Measurements from ENCODE around the gene LNX1.

LNX1 gene

DNA sequence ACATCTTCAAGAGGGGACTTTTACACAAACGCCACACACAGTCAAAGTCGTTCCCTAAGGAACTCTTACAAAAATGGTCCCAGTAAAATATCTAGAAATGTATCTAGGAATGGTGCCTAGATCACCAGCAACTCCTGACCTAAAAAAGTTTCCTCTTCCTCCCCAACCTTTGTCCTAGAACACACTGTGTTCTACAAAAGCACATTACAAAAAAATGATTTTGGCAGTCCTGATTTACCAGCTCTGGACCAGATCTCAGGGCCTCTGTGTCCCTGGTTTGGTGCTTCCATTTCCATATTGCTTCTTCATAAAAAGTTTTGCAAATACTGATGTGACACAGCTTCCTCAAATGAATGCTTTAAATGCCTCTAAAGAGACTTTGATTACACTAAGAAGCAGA, 55.0 kb downstream of the LNX1 start:
- TF ChIP-seq GLIS3 (CRISPR knock-in tag; IDR thresholded peaks at IDR 0.05), result no peak
- TF ChIP-seq TCF4 (CRISPR knock-in tag; IDR thresholded peaks at IDR 0.05; ENCODE audit: borderline replicate concordance), result no peak
- no peak for TF ChIP-seq BACH2 (CRISPR knock-in tag; IDR thresholded peaks at IDR 0.05; ENCODE audit: borderline replicate concordance)
- no peak for TF ChIP-seq CSDC2 (CRISPR knock-in tag; IDR thresholded peaks at IDR 0.05)
- TF ChIP-seq SNAI2 (CRISPR knock-in tag; IDR thresholded peaks at IDR 0.05), result no peak
- TF ChIP-seq ARNTL (CRISPR knock-in tag; IDR thresholded peaks at IDR 0.05; ENCODE audit: borderline replicate concordance, low read depth), result no peak
- TF ChIP-seq PPARA (CRISPR knock-in tag; IDR thresholded peaks at IDR 0.05; ENCODE audit: borderline replicate concordance), result no peak
- TF ChIP-seq ZFP3 (CRISPR knock-in tag; IDR thresholded peaks at IDR 0.05), result no peak
- no peak for TF ChIP-seq ZNF565 (CRISPR knock-in tag; conservative IDR thresholded peaks at IDR 0.05; ENCODE audit: low read depth)
- no peak for TF ChIP-seq ISL1 (CRISPR knock-in tag; IDR thresholded peaks at IDR 0.05)
- no peak for TF ChIP-seq ZNF70 (CRISPR knock-in tag; IDR thresholded peaks at IDR 0.05)
- TF ChIP-seq RARB (CRISPR knock-in tag; IDR thresholded peaks at IDR 0.05), result no peak
- TF ChIP-seq ZC3H10 (CRISPR knock-in tag; IDR thresholded peaks at IDR 0.05), result no peak
- no peak for TF ChIP-seq ZNF8 (CRISPR knock-in tag; IDR thresholded peaks at IDR 0.05)
- no peak for TF ChIP-seq ESRRG (CRISPR knock-in tag; IDR thresholded peaks at IDR 0.05)
- TF ChIP-seq ZFP30 (CRISPR knock-in tag; IDR thresholded peaks at IDR 0.05), result no peak
- TF ChIP-seq, protein P1, sequence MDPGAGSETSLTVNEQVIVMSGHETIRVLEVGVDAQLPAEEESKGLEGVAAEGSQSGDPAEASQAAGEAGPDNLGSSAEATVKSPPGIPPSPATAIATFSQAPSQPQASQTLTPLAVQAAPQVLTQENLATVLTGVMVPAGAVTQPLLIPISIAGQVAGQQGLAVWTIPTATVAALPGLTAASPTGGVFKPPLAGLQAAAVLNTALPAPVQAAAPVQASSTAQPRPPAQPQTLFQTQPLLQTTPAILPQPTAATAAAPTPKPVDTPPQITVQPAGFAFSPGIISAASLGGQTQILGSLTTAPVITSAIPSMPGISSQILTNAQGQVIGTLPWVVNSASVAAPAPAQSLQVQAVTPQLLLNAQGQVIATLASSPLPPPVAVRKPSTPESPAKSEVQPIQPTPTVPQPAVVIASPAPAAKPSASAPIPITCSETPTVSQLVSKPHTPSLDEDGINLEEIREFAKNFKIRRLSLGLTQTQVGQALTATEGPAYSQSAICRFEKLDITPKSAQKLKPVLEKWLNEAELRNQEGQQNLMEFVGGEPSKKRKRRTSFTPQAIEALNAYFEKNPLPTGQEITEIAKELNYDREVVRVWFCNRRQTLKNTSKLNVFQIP (CRISPR knock-in tag; IDR thresholded peaks at IDR 0.05; ENCODE audit: borderline replicate concordance, low read depth), result no peak
- TF ChIP-seq, protein P2, sequence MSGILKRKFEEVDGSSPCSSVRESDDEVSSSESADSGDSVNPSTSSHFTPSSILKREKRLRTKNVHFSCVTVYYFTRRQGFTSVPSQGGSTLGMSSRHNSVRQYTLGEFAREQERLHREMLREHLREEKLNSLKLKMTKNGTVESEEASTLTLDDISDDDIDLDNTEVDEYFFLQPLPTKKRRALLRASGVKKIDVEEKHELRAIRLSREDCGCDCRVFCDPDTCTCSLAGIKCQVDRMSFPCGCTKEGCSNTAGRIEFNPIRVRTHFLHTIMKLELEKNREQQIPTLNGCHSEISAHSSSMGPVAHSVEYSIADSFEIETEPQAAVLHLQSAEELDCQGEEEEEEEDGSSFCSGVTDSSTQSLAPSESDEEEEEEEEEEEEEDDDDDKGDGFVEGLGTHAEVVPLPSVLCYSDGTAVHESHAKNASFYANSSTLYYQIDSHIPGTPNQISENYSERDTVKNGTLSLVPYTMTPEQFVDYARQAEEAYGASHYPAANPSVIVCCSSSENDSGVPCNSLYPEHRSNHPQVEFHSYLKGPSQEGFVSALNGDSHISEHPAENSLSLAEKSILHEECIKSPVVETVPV (CRISPR knock-in tag; IDR thresholded peaks at IDR 0.05), result no peak
- TF ChIP-seq, protein P3, sequence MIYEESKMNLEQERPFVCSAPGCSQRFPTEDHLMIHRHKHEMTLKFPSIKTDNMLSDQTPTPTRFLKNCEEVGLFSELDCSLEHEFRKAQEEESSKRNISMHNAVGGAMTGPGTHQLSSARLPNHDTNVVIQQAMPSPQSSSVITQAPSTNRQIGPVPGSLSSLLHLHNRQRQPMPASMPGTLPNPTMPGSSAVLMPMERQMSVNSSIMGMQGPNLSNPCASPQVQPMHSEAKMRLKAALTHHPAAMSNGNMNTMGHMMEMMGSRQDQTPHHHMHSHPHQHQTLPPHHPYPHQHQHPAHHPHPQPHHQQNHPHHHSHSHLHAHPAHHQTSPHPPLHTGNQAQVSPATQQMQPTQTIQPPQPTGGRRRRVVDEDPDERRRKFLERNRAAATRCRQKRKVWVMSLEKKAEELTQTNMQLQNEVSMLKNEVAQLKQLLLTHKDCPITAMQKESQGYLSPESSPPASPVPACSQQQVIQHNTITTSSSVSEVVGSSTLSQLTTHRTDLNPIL (CRISPR knock-in tag; IDR thresholded peaks at IDR 0.05; ENCODE audit: low read depth), result no peak
- no peak for ATAC-seq

DNA sequence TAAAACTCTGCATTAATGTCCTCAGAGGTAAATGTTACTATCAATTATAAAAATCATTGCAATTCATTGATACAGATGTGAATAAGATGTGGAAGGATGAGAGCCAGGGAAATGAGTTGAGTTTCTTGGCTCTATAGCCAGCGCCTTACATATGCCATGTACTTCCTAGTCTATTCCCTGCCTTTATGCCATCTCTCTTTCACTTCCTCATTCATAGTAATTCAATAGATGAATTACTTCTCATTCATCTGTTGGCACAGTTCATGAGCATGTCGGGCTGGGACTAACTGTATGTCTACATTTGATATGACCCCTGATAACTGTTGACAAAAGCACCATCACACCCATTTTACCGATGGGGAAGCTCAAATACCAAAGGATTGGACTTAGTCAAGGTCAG, 55.7 kb downstream of the LNX1 start:
- no peak for ATAC-seq
- TF ChIP-seq, protein P1 (CRISPR knock-in tag; IDR thresholded peaks at IDR 0.05; ENCODE audit: borderline replicate concordance, low read depth), result no peak
- no peak for TF ChIP-seq TOX (CRISPR knock-in tag; IDR thresholded peaks at IDR 0.05; ENCODE audit: borderline replicate concordance)
- TF ChIP-seq, protein P3 (CRISPR knock-in tag; IDR thresholded peaks at IDR 0.05; ENCODE audit: low read depth), result no peak
- TF ChIP-seq, protein P2 (CRISPR knock-in tag; IDR thresholded peaks at IDR 0.05), result no peak
- TF ChIP-seq ZNF8 (CRISPR knock-in tag; IDR thresholded peaks at IDR 0.05), result no peak
- TF ChIP-seq GLIS3 (CRISPR knock-in tag; IDR thresholded peaks at IDR 0.05), result no peak

DNA sequence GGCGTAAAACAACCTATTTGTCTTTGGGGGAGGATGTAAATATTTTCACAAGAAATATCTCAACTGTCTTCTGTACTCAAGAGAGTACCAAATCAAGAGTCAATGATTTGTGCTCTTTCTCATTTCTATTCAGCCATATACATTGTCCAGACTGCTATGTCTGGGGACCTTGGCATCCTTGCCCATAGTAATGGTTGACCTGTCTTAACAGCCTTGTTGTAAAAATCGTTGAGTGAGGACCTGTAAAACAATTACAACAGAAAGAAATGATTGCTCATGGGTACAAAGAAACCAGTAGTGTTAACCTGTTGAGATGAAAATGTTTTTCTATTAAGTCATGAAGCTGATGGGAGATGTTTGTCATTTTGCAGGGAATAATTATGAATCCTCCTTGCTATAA, 56.6 kb downstream of the LNX1 start:
- TF ChIP-seq GLIS3 (CRISPR knock-in tag; IDR thresholded peaks at IDR 0.05), result no peak
- TF ChIP-seq OSR1 (CRISPR knock-in tag; IDR thresholded peaks at IDR 0.05), result no peak
- TF ChIP-seq, protein P2 (CRISPR knock-in tag; IDR thresholded peaks at IDR 0.05), result no peak
- no peak for TF ChIP-seq TCF4 (CRISPR knock-in tag; IDR thresholded peaks at IDR 0.05; ENCODE audit: borderline replicate concordance)
- ATAC-seq, result no peak
